NCI-H146 treated with DMSO at 0.1 percent for 48 hours (cell line): ENCODE results near the gene PDE4B.
"Not testable (repeated sequence)": the region's sequence is repeated elsewhere in the genome, so short reads cannot be mapped to it uniquely, and the experiment has no call there.

Source experiments
- DNase-seq: peaks from one replicate; lab custom pipeline; 2025; ENCODE audit not compliant: unreplicated experiment; lab: John Stamatoyannopoulos, UW

Gene PDE4B

DNA sequence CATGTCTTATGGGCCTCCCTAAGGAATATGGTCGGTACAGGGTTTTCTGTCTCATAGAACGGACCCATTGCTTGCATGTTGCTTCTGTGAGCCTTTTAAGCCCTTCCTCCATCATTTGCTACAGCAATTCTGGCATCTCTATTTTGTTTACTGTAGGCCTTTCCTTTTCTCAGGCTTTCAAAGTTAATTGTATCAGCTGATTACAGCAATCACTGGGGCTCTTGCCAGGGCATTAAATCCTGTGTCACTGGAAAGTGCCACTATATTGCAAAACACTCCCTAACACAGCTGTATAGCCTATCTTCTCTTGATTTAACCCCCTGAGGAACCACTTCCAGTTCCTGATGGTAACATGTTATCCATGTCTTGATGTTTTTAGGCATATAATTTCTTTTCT, 156.5 kb downstream of the PDE4B start:
- DNase-seq = no peak

DNA sequence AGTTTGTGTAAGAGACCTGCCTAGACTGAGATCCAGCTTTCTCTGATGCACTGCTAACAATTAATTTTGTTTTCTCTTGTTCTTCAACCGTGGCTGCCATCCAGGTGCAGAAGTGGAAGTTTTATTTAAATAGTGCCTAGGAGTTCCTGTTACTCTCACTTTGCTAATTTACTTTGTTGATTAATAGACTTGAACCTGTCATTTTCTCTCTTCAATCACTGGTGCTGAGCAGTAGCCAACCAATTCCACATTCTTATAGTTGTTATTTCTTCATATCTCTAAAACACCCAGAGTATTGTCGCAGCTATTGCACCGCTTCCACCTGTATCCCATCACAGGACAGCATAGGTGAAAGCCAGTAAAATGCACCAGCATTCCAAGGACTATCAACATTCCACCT, 157.2 kb downstream of the PDE4B start:
- no peak for DNase-seq

DNA sequence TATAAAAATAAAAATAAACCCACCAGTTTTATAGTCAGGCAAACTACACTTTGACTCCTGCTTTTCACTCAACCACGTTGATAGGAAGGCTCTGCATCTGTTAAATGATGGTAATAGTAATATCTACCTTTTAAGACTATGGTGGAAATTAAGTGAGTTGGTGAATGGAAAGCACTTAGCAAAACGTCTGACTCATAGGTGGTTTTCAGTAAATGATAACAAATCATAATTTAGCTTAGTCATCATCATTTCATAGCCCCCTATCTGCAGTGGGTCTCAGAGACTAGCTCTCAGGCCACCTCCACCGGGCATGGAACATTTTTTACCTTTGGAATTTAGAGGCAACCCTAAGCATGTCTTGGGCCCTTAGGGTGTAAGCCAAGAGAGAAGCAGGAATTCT, 160.0 kb downstream of the PDE4B start:
- no peak for DNase-seq

DNA sequence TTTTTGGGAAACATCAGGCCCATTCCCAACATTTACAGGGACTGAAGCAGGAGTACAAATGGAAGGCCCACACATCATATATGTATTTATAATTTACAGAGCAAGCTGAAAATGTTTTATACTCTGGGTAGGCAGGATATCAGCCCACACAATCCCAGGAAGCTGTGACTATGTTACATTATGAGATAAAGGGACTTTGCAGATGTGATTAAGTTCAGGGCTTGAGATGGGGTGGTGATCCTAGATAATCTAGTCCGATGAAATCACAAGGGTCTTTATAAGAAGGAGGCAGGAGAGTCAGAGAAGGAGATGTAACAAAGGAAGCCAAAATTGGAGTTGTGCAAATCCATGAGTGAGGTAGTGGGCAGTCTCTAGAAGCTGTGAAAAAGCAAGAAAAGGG, 160.5 kb downstream of the PDE4B start:
- no peak for DNase-seq

DNA sequence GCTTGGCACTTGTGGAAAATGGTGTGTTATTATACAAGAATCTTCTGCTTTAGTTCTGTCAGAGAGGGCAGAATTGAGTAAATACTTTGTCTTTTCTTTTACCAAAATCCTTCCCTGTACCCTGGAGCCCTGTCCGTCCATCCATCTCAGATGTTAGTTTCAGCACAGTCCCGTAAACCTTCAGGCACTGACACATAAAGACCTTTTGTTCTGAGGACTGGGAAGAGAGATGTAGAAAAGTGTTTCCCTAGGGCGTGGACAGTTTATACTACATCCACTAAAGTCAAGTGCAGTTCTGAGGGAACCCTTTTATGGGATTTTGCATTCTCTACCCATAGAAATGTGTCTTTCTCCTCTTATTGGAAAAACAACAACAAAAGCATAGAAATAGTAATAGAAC, 162.4 kb downstream of the PDE4B start:
- no peak for DNase-seq

DNA sequence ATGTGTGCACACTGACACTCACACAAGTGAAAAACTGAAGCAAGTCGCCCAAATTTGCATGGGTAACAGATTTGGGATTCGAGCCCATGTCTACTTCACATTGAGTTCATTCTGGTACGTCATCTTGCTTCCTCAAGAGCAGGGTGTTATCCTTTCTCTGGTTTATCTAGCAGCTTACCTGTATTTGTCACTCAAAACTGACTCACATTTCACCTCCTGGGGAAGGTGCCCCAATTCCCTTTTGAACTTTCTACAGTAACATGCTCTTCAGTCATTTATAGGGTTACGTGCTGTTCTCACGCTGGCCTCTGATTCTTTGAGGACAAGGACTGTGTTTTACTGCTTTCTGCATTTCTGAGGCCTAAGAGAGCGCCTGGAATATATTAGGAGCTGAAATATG, 162.8 kb downstream of the PDE4B start:
- no peak for DNase-seq

DNA sequence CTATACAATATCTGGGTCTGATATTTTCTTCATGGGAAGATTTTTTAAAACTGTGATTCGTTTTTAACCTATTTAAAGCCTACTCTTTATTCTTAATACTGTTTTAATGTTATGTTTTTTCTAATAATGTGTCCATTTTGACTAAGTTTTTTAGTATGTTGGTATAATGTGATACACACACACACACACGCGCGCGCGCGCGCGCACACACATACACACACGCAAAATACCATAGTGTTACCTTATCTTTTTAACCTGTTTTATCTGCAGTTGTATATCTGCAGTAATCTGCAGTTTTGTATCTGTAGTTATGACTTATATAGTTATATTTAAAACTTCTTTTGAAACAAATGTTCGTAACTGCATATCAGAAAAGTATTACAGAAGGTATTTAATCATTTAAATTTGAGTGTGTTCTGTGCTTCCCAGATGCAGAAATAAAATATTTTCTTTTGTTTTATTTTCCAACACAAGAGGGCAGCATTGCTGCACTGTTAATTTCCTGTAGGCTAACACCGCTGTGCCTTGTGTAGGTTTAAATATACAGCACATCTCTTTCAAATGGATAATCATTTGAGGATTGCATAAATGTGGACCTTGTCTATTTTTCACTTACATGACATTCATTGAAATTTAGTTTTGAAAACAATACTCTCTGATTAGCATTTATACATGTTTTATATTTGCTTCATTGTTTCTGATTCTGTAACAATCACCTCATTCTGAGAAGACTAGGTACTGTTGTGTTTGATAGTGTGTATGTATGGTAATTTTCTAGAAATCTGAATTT, 166.1 kb downstream of the PDE4B start:
- DNase-seq = no peak

DNA sequence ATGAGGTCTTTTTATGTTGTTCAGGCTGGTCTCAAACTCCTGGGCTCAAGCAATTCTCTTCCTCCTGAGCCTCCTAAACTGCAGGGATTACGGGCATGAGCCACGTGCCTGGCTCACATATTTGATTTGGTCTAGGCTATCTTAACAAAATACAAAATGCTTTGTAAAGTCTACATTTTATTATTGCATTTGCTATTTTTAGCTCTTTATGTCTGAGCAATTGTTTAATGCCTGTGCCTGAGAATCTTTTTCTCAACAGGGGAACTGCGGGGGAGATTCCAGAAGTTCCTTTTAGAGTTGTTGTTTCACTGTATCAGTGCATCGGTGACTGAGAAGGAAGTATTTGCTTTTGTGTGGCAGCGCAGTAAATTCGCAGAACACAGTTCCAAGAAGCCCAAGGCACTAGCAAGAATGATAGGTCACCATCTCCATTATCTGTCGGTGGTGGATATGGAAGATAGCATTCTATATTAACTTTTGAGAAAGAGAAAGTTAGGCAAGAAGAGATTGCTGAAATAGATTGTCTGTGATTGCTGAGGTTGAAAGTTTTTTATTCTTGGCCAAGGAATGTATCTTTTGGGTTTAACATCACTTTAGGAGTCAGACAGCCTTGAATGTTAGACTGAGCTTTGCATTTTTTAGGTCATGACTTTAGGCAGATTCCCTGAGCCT, 167.3 kb downstream of the PDE4B start:
- no peak for DNase-seq

DNA sequence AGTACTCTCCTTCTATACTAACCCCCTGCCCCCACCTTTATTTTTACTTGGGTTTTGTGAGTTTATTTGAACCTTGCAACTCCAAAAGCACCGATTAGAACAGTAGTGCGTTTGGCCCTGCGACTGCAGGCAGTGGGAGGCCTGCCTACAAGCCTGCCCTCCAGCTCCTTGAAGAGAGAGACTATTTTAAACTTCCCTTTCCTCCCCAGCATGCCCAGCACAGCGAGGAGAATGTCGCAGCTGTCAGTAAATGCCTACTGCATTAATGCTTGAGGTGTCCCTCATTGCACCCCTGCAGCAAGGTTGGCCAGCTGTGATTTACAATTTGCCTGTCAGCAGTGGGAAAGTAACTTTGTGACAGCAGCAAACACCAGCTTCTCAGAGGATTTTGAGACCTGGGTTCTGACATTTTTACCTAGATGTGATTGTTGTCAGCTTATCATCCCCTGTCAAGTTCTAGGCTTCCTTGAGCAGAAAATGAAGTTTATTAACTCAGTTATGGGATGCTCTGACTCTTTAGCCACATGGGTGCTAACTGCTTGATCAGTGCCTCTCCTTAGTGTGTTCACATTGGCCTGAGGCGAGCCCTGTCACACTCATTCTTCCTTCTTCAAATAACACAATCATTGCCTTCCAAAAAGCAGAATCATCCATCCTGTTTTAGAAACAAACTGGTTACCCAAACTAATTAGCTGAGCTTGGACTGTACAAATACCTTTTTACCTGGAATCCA, 170.6 kb downstream of the PDE4B start:
- no peak for DNase-seq

DNA sequence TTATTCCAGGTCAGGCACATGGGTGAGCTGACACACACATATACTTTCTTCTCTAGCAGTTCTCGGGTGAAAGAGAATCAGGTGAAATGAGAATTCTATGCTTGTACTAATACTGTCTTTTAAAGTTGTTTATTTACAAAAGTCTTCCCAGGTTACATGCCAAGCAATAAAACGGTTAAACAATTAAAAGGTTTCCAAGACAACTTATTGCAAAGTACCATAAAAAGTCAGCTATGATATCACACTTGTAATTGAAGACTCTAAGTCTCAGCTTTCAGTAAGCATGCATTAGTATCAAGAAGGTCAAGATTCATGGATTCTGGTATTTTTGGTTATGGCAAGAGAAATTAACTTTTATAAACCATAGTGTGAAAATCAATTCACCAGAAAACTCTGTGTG, 171.4 kb downstream of the PDE4B start:
- DNase-seq = no peak

DNA sequence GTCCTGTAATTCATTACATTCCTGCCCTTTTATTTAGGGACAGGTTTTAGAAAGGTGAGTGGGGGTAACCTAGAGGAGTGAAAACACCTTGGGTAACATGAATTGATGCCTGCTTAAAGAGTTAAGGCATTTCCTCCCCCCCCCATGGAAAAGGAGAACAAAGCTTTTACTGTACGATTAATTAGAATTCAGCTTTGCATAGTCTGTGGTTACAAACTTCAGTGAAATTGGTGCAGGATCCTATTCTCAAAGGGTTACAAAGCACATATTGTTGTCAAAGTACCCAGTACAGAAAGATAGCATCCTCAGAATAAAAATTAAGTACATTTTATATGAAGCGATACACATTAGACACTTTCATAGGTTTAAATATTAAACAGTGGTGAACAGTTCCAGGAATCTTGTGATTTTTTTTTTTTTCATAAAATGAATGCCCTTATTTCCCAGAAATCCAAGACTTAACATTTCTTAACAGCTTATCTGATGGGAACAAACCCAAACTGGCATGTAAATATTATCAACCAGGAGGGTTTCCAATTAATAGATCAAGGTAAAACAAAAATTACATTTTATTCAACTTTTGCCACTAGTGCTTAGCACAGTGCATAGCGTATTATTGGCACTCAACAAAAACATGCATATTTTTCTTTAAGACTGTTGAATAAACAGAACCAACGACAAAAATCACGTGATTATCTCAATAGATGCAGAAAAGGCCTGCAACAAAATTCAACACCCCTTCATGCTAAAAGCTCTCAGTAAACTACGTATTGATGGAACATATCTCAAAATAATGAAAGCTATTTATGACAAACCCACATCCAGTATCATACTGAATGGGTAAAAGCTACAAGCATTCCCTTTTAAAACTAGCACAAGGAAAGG, 172.7 kb downstream of the PDE4B start:
- DNase-seq = no peak

DNA sequence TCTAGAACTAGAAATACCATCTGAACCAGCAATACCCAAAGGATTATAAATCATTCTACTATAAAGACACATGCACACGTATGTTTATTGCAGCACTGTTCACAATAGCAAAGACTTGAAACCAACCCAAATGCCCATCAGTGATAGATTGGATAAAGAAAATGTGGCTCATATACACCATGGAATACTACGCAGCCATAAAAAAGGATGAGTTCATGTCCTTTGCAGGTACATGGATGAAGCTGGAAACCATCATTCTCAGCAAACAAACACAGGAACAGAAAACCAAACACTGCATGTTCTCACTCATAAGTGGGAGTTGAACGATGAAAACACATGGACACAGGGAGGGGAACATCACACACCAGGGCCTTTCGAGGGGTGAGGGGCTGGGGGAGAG, 174.8 kb downstream of the PDE4B start:
- DNase-seq = not testable (repeated sequence)

DNA sequence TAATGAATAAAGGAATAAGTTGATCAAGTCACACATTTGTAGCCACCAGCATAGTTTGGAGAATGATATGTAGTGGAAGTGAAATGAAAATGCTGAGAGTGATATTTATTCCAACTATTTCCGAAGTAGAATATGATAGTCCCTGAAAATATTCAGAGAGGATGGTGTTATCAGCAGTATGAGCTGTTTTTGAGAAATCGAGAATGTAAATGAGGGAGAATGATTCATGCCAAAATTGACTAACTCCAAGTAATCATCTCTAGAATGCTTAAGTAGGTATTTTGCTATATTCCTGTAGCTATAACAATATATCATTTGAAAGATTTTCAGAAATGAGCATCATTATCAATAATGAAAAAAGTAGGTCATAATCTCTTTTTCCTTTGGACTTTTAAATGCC, 178.9 kb downstream of the PDE4B start:
- DNase-seq = no peak

DNA sequence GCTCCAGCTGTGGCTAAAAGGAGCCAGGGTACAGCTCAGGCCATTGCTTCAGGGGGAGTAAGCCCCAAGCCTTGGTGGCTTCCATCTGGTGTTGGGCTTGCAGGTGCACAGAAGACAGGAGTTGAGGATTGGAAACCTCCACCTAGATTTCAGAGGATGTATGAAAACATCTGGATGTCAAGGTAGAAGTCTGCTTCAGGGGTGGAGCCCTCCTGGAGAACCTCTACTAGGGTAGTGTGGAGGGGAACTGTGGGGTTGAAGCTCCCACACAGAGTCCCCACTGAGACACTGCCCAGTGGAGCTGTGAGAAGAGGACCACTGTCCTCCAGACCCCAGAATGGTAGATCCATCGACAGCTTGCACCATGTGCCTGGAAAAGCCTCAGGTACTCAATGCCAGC, 183.0 kb downstream of the PDE4B start:
- DNase-seq = no peak

DNA sequence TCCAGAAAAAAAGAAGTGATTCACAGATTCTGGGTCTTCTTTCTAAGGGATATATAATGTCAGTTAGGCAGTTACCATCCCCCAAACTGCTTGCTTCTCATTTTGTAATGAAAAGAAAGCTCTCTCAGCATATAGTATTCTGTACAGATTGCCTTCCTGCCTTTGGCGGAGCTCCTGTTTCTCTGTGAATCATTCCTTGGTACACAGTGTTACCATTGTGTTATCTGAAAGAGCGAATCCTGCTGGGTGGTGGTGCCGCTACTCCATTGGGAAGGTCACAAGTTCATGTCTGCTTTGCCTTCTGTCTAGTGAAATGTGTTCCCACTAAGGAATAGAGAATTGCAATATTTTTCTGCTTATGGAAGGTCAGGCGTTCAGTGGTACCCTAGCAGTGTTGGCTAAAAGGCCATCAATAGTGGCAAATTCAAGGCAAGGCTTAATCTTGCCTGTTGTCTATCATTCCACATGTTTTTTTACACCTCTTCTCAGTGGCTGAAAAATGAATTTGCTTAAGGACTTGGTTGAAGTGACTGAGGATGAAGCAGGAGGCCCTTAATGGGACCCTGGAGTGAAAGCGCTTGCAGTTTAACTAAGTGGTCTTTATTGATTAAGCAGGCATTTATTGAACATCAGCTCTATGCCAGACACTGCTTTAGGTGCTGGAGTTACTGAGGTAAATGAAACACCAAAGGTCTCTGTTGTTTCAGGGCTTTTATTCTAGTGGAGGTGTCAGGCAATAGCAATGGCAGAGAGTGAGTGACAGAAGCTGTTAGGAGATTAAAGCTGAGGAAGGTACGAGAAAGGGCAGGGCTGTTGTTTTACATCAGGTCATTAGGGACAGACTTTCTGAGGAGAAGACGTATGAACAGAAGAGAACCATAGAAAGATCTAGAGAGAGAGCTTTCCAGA, 186.7 kb downstream of the PDE4B start:
- no peak for DNase-seq

DNA sequence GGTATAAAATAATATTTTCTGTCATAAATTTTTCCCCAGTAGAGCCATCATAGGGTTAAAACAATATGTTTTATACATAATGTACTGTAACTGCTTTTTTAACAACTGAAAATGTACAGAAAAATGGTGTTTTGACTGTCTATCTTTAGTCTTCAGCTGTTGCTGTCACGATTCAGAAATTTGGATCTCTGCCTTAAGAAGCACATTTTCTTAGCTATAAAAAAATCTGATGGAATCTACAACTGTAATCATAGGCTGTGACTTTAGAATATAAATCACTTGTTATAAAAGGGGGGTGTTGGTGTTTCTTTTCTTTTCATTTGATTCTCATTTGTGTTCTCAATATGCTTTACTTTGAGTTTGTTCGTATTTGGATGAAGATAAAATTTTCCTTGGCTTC, 187.5 kb downstream of the PDE4B start:
- DNase-seq = no peak

DNA sequence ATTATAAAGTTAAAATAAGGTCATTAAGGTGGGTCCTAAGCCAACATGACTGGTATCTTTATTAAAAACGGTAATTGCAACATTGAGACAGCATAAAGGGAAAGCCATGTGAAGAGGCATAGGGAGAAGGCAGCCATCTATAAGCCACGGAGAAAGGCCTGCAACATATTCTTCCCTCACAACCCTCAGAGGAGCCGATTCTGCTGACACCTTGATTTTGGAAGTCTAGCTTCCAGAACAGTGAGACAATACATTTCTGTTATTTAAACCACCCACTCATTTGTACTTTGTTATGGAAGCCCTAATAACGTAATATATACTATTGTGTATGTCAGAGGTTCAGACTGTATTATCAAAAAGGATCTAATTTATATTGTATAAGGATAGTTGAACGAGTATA, 190.8 kb downstream of the PDE4B start:
- DNase-seq = no peak

DNA sequence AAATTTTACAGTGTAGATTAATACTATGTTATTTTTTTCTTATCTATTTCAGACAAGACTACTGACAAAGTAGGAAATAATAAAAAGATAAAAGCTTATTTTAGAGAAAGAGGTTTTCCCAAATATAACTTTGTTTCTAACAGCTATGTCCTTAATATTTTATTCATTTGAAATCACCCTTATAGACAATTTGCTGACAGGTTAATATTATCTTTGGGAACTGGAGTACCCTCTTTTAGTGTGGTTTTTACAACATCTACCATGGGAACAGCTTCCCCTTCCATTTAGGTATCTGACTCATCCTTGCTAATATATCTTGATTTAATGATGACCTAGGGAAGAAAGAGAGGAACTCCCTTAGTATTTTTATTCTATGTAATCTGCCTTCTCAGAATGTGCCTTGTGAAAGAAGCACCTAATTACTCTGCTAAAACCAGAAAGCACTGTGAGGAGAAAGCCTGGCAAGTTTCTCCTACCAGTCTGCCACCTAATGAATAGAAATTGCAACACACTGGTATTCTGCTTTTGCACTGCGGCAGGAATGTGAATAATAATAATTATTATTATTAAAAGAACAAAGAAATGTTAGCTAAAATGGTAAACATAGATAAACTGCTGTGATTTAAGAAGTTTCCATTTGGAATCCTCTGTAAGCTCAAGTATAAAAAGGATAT, 192.8 kb downstream of the PDE4B start:
- DNase-seq = no peak

DNA sequence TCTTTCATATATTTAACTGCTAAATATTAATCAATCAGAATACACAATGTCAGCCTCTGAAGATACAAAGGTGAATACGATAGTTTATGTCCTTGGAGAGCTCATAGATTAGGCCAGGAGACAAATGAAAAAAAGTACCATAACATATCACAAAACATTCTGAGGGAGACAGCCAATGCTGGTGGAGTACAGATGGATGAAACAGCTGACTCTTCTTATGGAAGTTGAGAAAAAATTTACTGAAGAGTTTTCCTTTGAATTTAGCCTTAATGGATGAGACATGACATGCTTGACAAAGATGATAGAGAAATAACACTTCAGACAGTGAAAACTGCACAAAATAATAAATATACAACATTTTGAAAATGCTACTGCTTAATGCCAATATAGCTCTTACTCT, 193.5 kb downstream of the PDE4B start:
- DNase-seq = no peak

DNA sequence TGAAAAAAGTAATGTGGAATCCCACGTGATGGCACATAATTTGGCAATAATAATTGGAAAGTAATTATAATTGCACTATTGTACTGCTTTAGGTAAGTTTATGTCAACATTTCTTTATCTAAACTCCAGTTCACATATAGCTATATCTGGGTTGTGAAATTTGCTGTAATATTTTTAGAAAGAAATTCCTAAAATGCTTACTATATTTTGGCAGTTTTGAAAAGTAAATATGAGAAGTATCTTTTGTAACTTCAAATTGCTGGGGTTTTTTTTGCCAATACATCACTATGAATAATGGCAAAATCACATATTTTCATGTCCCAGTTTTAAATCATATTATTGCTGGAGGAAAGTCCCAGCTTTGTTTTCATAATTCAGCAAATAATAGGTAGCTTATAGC, 197.5 kb downstream of the PDE4B start:
- DNase-seq = no peak
